OCI-LY7 (cell line): ENCODE measurements around the gene RAD9A. TPM values are rescaled to one million over a fixed set of nuclear protein-coding genes. Genes with fewer than 3 reads are reported as not detected.

Experiments used
- BruUV-seq: library from RNA; stranded (reverse); fragments of 400-500 nt; replicated peaks from 2 replicates; lab custom pipeline; 2021; lab: Mats Ljungman, UMichigan
- CTCF ChIA-PET: fragments of 300-600 bp; sonication (Branson Sonifier 250); formaldehyde crosslinking; loops from one replicate; lab custom pipeline; 2022; ENCODE audit warnings: antibody characterized with exemption; ENCODE audit not compliant: unreplicated experiment; lab: Charles Lee
- POLR2A ChIA-PET: fragments of 300-600 bp; sonication (Branson Sonifier 250); formaldehyde crosslinking; loops from one replicate; lab custom pipeline; 2022; ENCODE audit warnings: antibody characterized with exemption; lab: Charles Lee
- DNase-seq: peaks from one replicate; pipeline ENCODE4 v3.0.0-alpha.2; 2015; ENCODE audit warnings: low spot score
- H2AFZ ChIP-seq: fragments of 200-600 bp; sonication (generic), shearing (Covaris generic); 2 replicates; pipeline ENCODE4 v1.6.1; 2014; ENCODE audit warnings: mild to moderate bottlenecking, antibody characterized with exemption, low read length, moderate library complexity
- H3K27ac ChIP-seq: fragments of 200-600 bp; sonication (generic); 2 replicates; pipeline ENCODE4 v1.5.1; 2014; ENCODE audit warnings: mixed run types, low read depth, mild to moderate bottlenecking, moderate library complexity, low read length, inconsistent platforms; ENCODE audit not compliant: poor library complexity, severe bottlenecking
- H3K36me3 ChIP-seq: fragments of 200-600 bp; sonication (generic); 2 replicates; pipeline ENCODE4 v1.6.1; 2014; ENCODE audit warnings: mild to moderate bottlenecking, antibody characterized with exemption, low read length, moderate library complexity, mixed read lengths; ENCODE audit not compliant: insufficient read depth
- H3K4me1 ChIP-seq: fragments of 200-600 bp; sonication (generic); 2 replicates; pipeline ENCODE4 v1.5.1; 2014; ENCODE audit warnings: mild to moderate bottlenecking, low read length; ENCODE audit not compliant: insufficient read depth, poor library complexity, severe bottlenecking
- H3K4me2 ChIP-seq: fragments of 200-600 bp; sonication (generic); 2 replicates; pipeline ENCODE4 v1.6.1; 2014; ENCODE audit warnings: mild to moderate bottlenecking, low read length
- H3K4me3 ChIP-seq: fragments of 200-600 bp; sonication (generic); 2 replicates; pipeline ENCODE4 v1.5.1; 2014; ENCODE audit warnings: mild to moderate bottlenecking, low read depth, low read length; ENCODE audit not compliant: poor library complexity, severe bottlenecking
- H3K79me2 ChIP-seq: fragments of 200-600 bp; sonication (generic); 2 replicates; pipeline ENCODE4 v1.6.1; 2016; ENCODE audit warnings: low read depth, mild to moderate bottlenecking, low read length, moderate library complexity, mixed read lengths; ENCODE audit not compliant: insufficient read depth
- H3K9me2 ChIP-seq: fragments of 200-600 bp; sonication (generic); 2 replicates; pipeline ENCODE4 v1.6.1; 2016; ENCODE audit warnings: mild to moderate bottlenecking, low read length, mixed read lengths; ENCODE audit not compliant: insufficient read depth
- H3K9me3 ChIP-seq: fragments of 200-600 bp; sonication (generic); 2 replicates; pipeline ENCODE4 v1.6.1; 2014; ENCODE audit warnings: mild to moderate bottlenecking, mixed run types, low read length, mixed read lengths
- H4K20me1 ChIP-seq: fragments of 200-600 bp; sonication (generic); 2 replicates; pipeline ENCODE4 v1.6.1; 2014; ENCODE audit warnings: mild to moderate bottlenecking, antibody characterized with exemption, low read length, moderate library complexity, mixed read lengths; ENCODE audit not compliant: insufficient read depth
- EZH2phosphoT487 ChIP-seq: fragments of 200-600 bp; sonication (generic); IDR thresholded peaks from 2 replicates; pipeline ENCODE4 v1.6.1; 2018; ENCODE audit warnings: low read depth, borderline replicate concordance, mild to moderate bottlenecking, mixed run types, antibody characterized with exemption, low read length, moderate library complexity, mixed read lengths
- intact Hi-C: fragments of 100-400 bp; cut with micrococcal nuclease; formaldehyde crosslinking; loops from one replicate; pipeline ENCODE4 v1.10.0; 2022; ENCODE audit not compliant: unreplicated experiment
- total RNA-seq, 2 experiments: library from RNA; depleted of rRNA in 1 of 2; stranded (reverse); fragments of >200 nt in 1 of 2; shearing (Covaris generic) in 1 of 2; gene quantifications; 2 replicates each; pipeline ENCODE4 v1.2.3, GENCODE V29; 2014 to 2022
- TF ChIP-seq, protein P1 (sequence below): fragments of 200-600 bp; sonication (generic); conservative IDR thresholded peaks from 2 replicates; pipeline ENCODE4 v1.5.1; 2014; ENCODE audit warnings: mild to moderate bottlenecking, antibody characterized with exemption, low read length, moderate library complexity, mixed read lengths

The RAD9A gene
- total RNA-seq, 2 experiments from 2014 or later: 51.0 to 62.2 TPM

DNA sequence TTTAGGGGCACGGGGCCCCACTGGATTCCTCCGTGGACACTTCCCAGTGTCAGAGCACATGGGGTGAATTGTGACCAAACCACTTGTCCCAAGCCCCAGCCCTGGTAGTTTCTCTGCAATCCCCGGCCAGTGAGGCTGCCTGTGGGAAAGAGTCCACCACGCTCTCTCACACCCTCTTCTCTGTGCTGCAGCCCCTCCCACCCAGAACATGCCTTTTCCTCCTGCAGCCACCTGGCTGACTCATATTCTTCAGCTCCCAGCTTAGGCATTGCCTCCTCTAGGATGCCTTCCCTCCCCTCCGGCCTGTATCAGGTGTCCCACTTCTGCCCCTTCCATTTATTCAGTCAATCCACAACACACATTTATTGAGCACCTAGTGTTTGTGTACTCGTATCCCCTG is 31.1 kb downstream of the RAD9A start:
- Histone ChIP-seq H3K36me3 (no peaks in the 10 kb centered on the region), H3K9me2 (no peaks in the 10 kb centered on the region), H3K9me3 (no peaks in the 10 kb centered on the region), H3K4me3 (no peak overlapping the region), H3K79me2 (no peaks in the 10 kb centered on the region), H2AFZ (no peak overlapping the region), H3K4me2 (no peak overlapping the region), H3K4me1 (peaks cover 39% of the 10 kb centered on the region), H3K27ac (no peak overlapping the region), H4K20me1 (no peaks in the 10 kb centered on the region)
- TF ChIP-seq, protein P1, sequence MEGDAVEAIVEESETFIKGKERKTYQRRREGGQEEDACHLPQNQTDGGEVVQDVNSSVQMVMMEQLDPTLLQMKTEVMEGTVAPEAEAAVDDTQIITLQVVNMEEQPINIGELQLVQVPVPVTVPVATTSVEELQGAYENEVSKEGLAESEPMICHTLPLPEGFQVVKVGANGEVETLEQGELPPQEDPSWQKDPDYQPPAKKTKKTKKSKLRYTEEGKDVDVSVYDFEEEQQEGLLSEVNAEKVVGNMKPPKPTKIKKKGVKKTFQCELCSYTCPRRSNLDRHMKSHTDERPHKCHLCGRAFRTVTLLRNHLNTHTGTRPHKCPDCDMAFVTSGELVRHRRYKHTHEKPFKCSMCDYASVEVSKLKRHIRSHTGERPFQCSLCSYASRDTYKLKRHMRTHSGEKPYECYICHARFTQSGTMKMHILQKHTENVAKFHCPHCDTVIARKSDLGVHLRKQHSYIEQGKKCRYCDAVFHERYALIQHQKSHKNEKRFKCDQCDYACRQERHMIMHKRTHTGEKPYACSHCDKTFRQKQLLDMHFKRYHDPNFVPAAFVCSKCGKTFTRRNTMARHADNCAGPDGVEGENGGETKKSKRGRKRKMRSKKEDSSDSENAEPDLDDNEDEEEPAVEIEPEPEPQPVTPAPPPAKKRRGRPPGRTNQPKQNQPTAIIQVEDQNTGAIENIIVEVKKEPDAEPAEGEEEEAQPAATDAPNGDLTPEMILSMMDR: no peak
- no peak for TF ChIP-seq EZH2phosphoT487
- CTCF ChIA-PET: no interaction called here
- POLR2A ChIA-PET: interaction anchor here (1.0 to 1.9 kb wide), 2 partner anchors 14 to 16 kb away, joined by 3 to 7 read pairs; partner anchors contain the start of gene PTPRCAP
- intact Hi-C loops: loop anchor here (5.0 kb wide), 1 partner anchor 84 kb away; the partner anchor contains the start of genes CDK2AP2 and PITPNM1
- BruUV-seq: no TSS peak
- no peak for DNase-seq

DNA sequence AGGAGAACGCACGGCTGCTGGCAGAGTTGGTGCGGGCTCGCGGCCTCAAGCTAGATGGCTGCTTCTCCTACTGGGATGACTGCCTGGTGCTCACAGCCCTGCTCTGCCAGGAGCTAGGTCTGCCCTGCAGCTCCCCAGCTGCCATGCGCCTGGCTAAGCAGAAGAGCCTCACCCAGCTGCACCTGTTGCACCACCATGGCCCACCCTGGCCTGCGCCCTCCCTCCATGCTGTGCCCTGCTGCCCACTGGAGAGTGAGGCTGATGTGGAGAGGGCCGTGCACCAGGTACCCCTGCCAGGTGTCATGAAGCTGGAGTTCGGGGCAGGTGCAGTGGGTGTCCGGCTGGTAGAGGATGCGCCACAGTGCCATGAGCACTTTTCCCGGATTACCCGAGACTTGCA is 31.7 kb downstream of the RAD9A start:
- no peak overlapping the region for H2AFZ ChIP-seq
- H3K4me3 ChIP-seq: no peak overlapping the region
- H3K27ac ChIP-seq: no peak overlapping the region
- ChIA-PET POLR2A (interaction anchor here (1.0 to 1.9 kb wide), 2 partner anchors 14 to 16 kb away, joined by 3 to 7 read pairs; partner anchors contain the start of gene PTPRCAP), CTCF (no interaction called here)
- TF ChIP-seq, protein P1: no peak
- no peak for TF ChIP-seq EZH2phosphoT487
- H3K4me1 ChIP-seq: peaks cover 37% of the 10 kb centered on the region
- no peak for DNase-seq
- H3K4me2 ChIP-seq: no peak overlapping the region
- no peaks in the 10 kb centered on the region for H3K9me3 ChIP-seq
- BruUV-seq: no TSS peak
- H3K79me2 ChIP-seq: peaks cover under 1% of the 10 kb centered on the region; the same call in 1 of the 2 replicates
- intact Hi-C loops: loop anchor here (5.0 kb wide), 1 partner anchor 84 kb away; the partner anchor contains the start of genes CDK2AP2 and PITPNM1
- H3K9me2 ChIP-seq: no peaks in the 10 kb centered on the region
- no peaks in the 10 kb centered on the region for H4K20me1 ChIP-seq
- no peaks in the 10 kb centered on the region for H3K36me3 ChIP-seq
